ENCODE data around the gene LIPI. TPM values are rescaled to one million over a fixed set of nuclear protein-coding genes. Genes with fewer than 3 reads are reported as not detected.

Gene LIPI
- polyA plus RNA-seq, 1 donor (not counting 4 experiments of a cell fraction or from before 2014, with no cell fraction given), result not detected

DNA sequence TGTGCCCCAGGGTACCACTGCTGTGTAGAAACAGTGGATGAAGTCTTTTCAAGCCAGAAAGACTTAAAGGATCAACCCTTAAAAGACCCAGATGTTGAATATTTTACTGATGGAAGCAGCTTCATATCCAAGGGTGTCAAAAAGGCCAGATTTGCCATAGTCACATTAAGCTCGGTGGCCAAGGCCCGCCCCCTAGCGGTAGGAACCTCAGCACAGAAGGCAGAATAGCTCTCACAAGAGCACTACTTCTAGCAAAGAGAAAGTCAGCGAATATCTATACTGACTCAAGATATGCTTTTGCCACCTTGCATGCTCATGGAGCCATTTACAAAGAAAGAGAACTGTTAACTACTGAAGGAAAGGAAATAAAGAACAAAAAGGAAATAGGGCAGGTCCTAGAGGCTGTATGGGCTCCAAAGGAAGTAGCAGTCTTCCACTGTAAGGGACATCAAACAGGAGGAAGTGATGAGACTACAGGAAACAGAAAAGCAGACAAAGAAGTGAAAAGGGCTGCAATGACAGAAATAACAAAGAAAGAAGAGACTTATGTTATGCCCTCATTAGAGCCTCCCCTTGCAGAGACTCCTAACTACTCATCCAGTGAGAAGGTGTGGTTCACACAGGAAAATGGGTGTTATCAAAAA, 90.5 kb downstream of the LIPI start:
- Histone ChIP-seq H3K27me3 (ENCODE audit: control insufficient read depth, extremely low read depth, insufficient read depth, low read length) (no peaks in the 10 kb centered on the region), H3K4me2 (ENCODE audit: control insufficient read depth, extremely low read depth, insufficient read depth, low read depth, low read length) (no peak overlapping the region), H3K9ac (ENCODE audit: control insufficient read depth, extremely low read depth, insufficient read depth, low read length) (no peak overlapping the region), H3K79me2 (ENCODE audit: control insufficient read depth, insufficient read depth, low read length) (no peaks in the 10 kb centered on the region), H4K20me1 (ENCODE audit: control insufficient read depth, extremely low read depth, insufficient read depth, low read length) (no peaks in the 10 kb centered on the region), H3K9me3 (ENCODE audit: control insufficient read depth, low read depth, low read length) (no peaks in the 10 kb centered on the region), H3K9me1 (ENCODE audit: control insufficient read depth, extremely low read depth, insufficient read depth, low read length) (no peaks in the 10 kb centered on the region), H2AFZ (ENCODE audit: control insufficient read depth, low read length) (no peak overlapping the region), H3K4me1 (ENCODE audit: control insufficient read depth, extremely low read depth, insufficient read depth, low read length) (no peaks in the 10 kb centered on the region), H3K36me3 (ENCODE audit: control insufficient read depth in 2 of 2, extremely low read depth in 1 of 2, insufficient read depth in 2 of 2, low read length in 2 of 2) (no peaks in the 10 kb centered on the region), H3K27ac (ENCODE audit: control insufficient read depth, insufficient read depth, low read length) (no peak overlapping the region), H3K4me3 (ENCODE audit: control insufficient read depth in 2 of 3, extremely low read depth in 1 of 3, insufficient read depth in 2 of 3, low read depth in 1 of 3, low read length in 3 of 3) (no peak overlapping the region)
- TF ChIP-seq, protein P1, sequence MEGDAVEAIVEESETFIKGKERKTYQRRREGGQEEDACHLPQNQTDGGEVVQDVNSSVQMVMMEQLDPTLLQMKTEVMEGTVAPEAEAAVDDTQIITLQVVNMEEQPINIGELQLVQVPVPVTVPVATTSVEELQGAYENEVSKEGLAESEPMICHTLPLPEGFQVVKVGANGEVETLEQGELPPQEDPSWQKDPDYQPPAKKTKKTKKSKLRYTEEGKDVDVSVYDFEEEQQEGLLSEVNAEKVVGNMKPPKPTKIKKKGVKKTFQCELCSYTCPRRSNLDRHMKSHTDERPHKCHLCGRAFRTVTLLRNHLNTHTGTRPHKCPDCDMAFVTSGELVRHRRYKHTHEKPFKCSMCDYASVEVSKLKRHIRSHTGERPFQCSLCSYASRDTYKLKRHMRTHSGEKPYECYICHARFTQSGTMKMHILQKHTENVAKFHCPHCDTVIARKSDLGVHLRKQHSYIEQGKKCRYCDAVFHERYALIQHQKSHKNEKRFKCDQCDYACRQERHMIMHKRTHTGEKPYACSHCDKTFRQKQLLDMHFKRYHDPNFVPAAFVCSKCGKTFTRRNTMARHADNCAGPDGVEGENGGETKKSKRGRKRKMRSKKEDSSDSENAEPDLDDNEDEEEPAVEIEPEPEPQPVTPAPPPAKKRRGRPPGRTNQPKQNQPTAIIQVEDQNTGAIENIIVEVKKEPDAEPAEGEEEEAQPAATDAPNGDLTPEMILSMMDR (optimal IDR thresholded peaks at IDR 0.05 in 1 of 3, IDR thresholded peaks at IDR 0.05 in 1 of 3, conservative IDR thresholded peaks at IDR 0.05 in 1 of 3; ENCODE audit: extremely low read depth in 1 of 3, insufficient read depth in 2 of 3, low read length in 3 of 3), result peak; percentile 21 to 48 (median 44)
- TF ChIP-seq EZH2 (IDR thresholded peaks at IDR 0.05; ENCODE audit: low read length), result no peak
- no peak for DNase-seq (ENCODE audit: low read depth, low spot score)
- dilution Hi-C loops (cut with MboI; ENCODE audit: extremely low pct_ligation_motif_present, low sequenced_read_pairs), result no loop called here
- no peak for FAIRE-seq

DNA sequence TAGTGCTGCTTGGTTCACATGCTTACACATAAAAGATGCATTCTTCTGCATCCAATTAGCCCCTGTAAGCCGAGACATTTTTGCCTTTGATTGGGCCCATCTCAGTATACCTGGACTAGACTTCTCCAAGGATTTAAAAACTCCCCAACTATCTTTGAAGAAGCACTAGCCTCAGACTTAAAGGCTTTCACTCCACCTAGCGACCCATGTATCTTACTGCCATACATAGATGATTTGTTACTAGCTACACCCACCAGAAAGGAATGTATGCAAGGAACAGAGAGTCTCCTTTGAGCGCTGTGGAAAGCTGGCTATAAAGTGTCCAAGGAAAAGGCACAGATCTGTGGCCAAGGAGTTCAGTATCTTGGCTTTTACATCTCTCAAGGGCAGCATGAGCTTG, 91.7 kb downstream of the LIPI start:
- FAIRE-seq, result no peak

More for the DNA sequence above, 91.7 kb downstream of the LIPI start:
- Histone ChIP-seq H3K79me2 (ENCODE audit: control insufficient read depth, insufficient read depth, low read length) (no peaks in the 10 kb centered on the region), H3K4me1 (ENCODE audit: control insufficient read depth, extremely low read depth, insufficient read depth, low read length) (no peaks in the 10 kb centered on the region), H3K36me3 (ENCODE audit: control insufficient read depth in 2 of 2, extremely low read depth in 1 of 2, insufficient read depth in 2 of 2, low read length in 2 of 2) (no peaks in the 10 kb centered on the region), H3K4me2 (ENCODE audit: control insufficient read depth, extremely low read depth, insufficient read depth, low read depth, low read length) (no peak overlapping the region), H3K4me3 (ENCODE audit: control insufficient read depth in 2 of 3, extremely low read depth in 1 of 3, insufficient read depth in 2 of 3, low read depth in 1 of 3, low read length in 3 of 3) (no peak overlapping the region), H3K27me3 (ENCODE audit: control insufficient read depth, extremely low read depth, insufficient read depth, low read length) (no peaks in the 10 kb centered on the region), H2AFZ (ENCODE audit: control insufficient read depth, low read length) (no peak overlapping the region), H3K9me3 (ENCODE audit: control insufficient read depth, low read depth, low read length) (no peaks in the 10 kb centered on the region), H3K9me1 (ENCODE audit: control insufficient read depth, extremely low read depth, insufficient read depth, low read length) (no peaks in the 10 kb centered on the region), H3K27ac (ENCODE audit: control insufficient read depth, insufficient read depth, low read length) (no peak overlapping the region), H3K9ac (ENCODE audit: control insufficient read depth, extremely low read depth, insufficient read depth, low read length) (no peak overlapping the region), H4K20me1 (ENCODE audit: control insufficient read depth, extremely low read depth, insufficient read depth, low read length) (no peaks in the 10 kb centered on the region)
- TF ChIP-seq, protein P1 (optimal IDR thresholded peaks at IDR 0.05 in 1 of 3, IDR thresholded peaks at IDR 0.05 in 1 of 3, conservative IDR thresholded peaks at IDR 0.05 in 1 of 3; ENCODE audit: extremely low read depth in 1 of 3, insufficient read depth in 2 of 3, low read length in 3 of 3), result no peak
- TF ChIP-seq EZH2 (IDR thresholded peaks at IDR 0.05; ENCODE audit: low read length), result no peak
- no peak for DNase-seq (ENCODE audit: low read depth, low spot score)
- dilution Hi-C loops (cut with MboI; ENCODE audit: extremely low pct_ligation_motif_present, low sequenced_read_pairs), result no loop called here
